Endodermal cell (in vitro differentiated cells): ENCODE measurements around the gene RAB5IF. TPM values are rescaled to one million over a fixed set of nuclear protein-coding genes. Genes with fewer than 3 reads are reported as not detected.

Experiments used
- DNase-seq: peaks from one replicate; pipeline ENCODE4 v3.0.0-alpha.2; 2017
- H3K27ac ChIP-seq: 2 replicates; pipeline ENCODE4 v1.5.1; 2013; ENCODE audit warnings: mild to moderate bottlenecking, low read depth, low read length, moderate library complexity
- H3K27me3 ChIP-seq: 2 replicates; pipeline ENCODE4 v1.6.1; 2013; ENCODE audit warnings: mild to moderate bottlenecking, low read length, moderate library complexity; ENCODE audit not compliant: insufficient read depth, control insufficient read depth, poor library complexity, severe bottlenecking
- H3K36me3 ChIP-seq: 2 replicates; pipeline ENCODE4 v1.7.0; 2013; ENCODE audit warnings: mild to moderate bottlenecking, low read length, moderate library complexity; ENCODE audit not compliant: control insufficient read depth, insufficient read depth
- H3K4me1 ChIP-seq: one replicate; pipeline ENCODE4 v1.7.0; 2013; ENCODE audit warnings: low read length; ENCODE audit not compliant: control insufficient read depth, insufficient read depth
- H3K4me3 ChIP-seq: 2 replicates; pipeline ENCODE4 v1.5.1; 2013; ENCODE audit warnings: mild to moderate bottlenecking, low read length, moderate library complexity
- H3K9ac ChIP-seq: 2 replicates; pipeline ENCODE4 v1.6.1; 2013; ENCODE audit warnings: mild to moderate bottlenecking, low read length, moderate library complexity; ENCODE audit not compliant: poor library complexity, severe bottlenecking; ENCODE audit errors: extremely low read depth
- H3K9me3 ChIP-seq: 2 replicates; pipeline ENCODE4 v1.6.1; 2013; ENCODE audit warnings: mild to moderate bottlenecking, low read length, moderate library complexity; ENCODE audit not compliant: control insufficient read depth
- H3K27ac Mint-ChIP-seq: 2 replicates; pipeline ENCODE4 v1.8.0; 2020; ENCODE audit warnings: mixed read lengths
- H3K27me3 Mint-ChIP-seq: 2 replicates; pipeline ENCODE4 v1.8.0; 2021; ENCODE audit warnings: mild to moderate bottlenecking, mixed read lengths; ENCODE audit not compliant: insufficient read depth
- H3K36me3 Mint-ChIP-seq: 2 replicates; pipeline ENCODE4 v1.8.0; 2020; ENCODE audit warnings: low read depth, mixed read lengths
- H3K4me1 Mint-ChIP-seq: 2 replicates; pipeline ENCODE4 v1.8.0; 2020; ENCODE audit warnings: mixed read lengths
- H3K4me3 Mint-ChIP-seq: 2 replicates; pipeline ENCODE4 v1.8.0; 2020; ENCODE audit warnings: mild to moderate bottlenecking, moderate library complexity, mixed read lengths
- H3K9me3 Mint-ChIP-seq: 2 replicates; pipeline ENCODE4 v1.8.0; 2020; ENCODE audit warnings: mild to moderate bottlenecking, mixed read lengths
- WGBS, 2 experiments: methylation state at CpG; one replicate each; pipeline versions ENCODE4 v1.1.5 to v1.1.7; 2013; ENCODE audit warnings: missing lambda C conversion rate in 2 of 2, mixed read lengths in 1 of 2; ENCODE audit not compliant: insufficient coverage in 1 of 2, insufficient read length in 1 of 2; 5-methylcytosine and 5-hydroxymethylcytosine counted together
- total RNA-seq, 2 donors: library from RNA; stranded (reverse); fragmentation: NEBNext Ultra II Directional in 1 of 2; extraction: Animal tissue kit (Norgen Biotek cat#: 25700) in 1 of 2; gene quantifications; 2 replicates in 1 of 2; 3 replicates in 1 of 2; pipeline ENCODE4 v1.2.1, GENCODE V29; 2021
- TF ChIP-seq, protein P1 (sequence below): fragments of 200-600 bp; sonication (generic); conservative IDR thresholded peaks from 2 replicates; pipeline ENCODE4 v1.5.0; 2021; ENCODE audit warnings: antibody characterized with exemption, mild to moderate bottlenecking

Gene RAB5IF
- total RNA-seq, 2 donors from 2014 or later = 98.9 to 99.9 TPM

DNA sequence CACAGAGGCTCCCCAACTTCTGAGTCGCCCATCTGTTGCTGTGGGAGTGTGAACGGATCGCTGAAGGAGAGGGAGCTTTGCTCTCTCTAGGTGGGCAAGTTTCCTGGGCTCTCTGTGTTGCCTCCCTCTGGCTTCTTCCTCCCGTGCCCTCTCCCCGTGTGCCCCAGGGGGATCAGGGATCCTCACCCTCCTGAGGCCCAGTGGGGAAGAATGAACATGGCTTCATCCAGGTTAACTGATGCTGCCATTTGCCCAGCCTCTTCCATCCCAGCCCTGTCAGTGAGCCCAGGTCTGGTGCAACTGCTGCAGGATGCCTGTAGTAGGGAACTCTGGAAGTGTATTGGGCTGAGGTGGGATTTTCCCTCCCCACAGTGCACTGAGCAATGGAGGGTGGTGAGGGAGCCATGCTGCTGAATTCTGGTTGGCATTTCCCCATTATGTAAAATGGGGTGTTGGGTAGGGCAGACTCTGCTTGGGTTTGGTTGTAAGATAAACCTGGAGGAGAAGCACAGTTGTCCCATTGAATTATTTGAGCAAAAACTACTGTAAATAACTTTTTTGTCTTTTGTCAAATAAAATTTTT lies 12.1 kb upstream of the RAB5IF start:
- no peak overlapping the region for H3K27ac ChIP-seq
- Mint-ChIP-seq H3K36me3 (peaks cover 56% of the 10 kb centered on the region), H3K9me3 (peaks cover 27% of the 10 kb centered on the region), H3K4me3 (no peak overlapping the region), H3K27me3 (no peaks in the 10 kb centered on the region), H3K4me1 (peaks cover 6% of the 10 kb centered on the region), H3K27ac (no peak overlapping the region)
- no peak overlapping the region for H3K9ac ChIP-seq
- peaks cover 49% of the 10 kb centered on the region for H3K36me3 ChIP-seq
- no peak overlapping the region for H3K4me3 ChIP-seq
- no peaks in the 10 kb centered on the region for H3K9me3 ChIP-seq
- TF ChIP-seq, protein P1, sequence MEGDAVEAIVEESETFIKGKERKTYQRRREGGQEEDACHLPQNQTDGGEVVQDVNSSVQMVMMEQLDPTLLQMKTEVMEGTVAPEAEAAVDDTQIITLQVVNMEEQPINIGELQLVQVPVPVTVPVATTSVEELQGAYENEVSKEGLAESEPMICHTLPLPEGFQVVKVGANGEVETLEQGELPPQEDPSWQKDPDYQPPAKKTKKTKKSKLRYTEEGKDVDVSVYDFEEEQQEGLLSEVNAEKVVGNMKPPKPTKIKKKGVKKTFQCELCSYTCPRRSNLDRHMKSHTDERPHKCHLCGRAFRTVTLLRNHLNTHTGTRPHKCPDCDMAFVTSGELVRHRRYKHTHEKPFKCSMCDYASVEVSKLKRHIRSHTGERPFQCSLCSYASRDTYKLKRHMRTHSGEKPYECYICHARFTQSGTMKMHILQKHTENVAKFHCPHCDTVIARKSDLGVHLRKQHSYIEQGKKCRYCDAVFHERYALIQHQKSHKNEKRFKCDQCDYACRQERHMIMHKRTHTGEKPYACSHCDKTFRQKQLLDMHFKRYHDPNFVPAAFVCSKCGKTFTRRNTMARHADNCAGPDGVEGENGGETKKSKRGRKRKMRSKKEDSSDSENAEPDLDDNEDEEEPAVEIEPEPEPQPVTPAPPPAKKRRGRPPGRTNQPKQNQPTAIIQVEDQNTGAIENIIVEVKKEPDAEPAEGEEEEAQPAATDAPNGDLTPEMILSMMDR = no peak
- peaks cover 13% of the 10 kb centered on the region for H3K4me1 ChIP-seq
- 90 to 97% methylated on average over 2 to 5 of the region's 5 CpGs for WGBS, 2 experiments
- no peak for DNase-seq
- H3K27me3 ChIP-seq = no peaks in the 10 kb centered on the region

DNA sequence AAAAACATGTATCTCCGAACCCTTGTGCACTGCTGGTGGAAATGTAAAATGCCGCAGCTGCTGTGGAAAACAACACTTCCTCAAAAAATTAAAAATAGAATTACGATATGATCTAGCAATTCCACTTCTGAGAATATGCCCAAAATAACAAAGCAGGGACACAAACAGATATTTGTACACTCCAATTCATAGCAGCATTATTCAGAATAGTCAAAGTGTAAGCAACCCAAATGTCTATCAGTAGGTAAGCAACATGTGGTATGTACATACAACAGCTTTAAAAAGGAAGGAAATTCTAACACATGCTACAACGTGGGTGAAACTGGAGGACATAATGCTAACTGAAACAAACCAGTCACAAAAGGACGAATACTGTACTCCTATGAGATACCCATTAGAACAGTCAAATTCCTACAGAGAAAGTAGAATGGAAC lies 5.7 kb upstream of the RAB5IF start:
- H3K9me3 ChIP-seq = no peaks in the 10 kb centered on the region
- H3K27me3 ChIP-seq = no peaks in the 10 kb centered on the region
- no peak overlapping the region for H3K4me3 Mint-ChIP-seq
- H3K27me3 Mint-ChIP-seq = no peaks in the 10 kb centered on the region
- no peak overlapping the region for H3K4me3 ChIP-seq
- peaks cover 3% of the 10 kb centered on the region for H3K4me1 ChIP-seq
- no peak for DNase-seq
- H3K27ac Mint-ChIP-seq = no peak overlapping the region
- peaks cover 3% of the 10 kb centered on the region for H3K36me3 ChIP-seq
- TF ChIP-seq, protein P1 = no peak
- no peak overlapping the region for H3K27ac ChIP-seq
- H3K4me1 Mint-ChIP-seq = peaks cover 16% of the 10 kb centered on the region
- WGBS, 2 experiments = 89 to 94% methylated on average over 4 to 5 of the region's 5 CpGs
- no peaks in the 10 kb centered on the region for H3K9me3 Mint-ChIP-seq
- no peak overlapping the region for H3K9ac ChIP-seq
- H3K36me3 Mint-ChIP-seq = peaks cover 4% of the 10 kb centered on the region

DNA sequence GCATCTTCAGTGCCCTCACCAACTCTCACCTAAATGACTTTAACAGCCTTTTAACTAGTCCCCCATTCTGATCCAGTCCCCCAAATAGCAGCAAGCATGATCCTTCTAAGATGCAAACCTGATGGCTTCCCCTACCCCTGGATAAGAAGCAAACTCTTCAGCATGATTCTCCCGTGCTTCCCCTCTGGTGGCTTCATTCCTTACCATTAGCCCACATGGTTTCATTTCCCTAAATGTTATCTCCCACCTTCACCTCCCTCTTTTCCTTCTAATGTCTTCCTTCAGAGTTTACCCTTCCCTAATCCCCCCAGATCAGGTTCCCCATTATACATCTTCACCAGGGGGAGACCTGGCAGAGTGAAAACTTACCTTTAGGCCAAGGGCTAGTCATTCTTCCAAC lies 4.0 kb upstream of the RAB5IF start:
- no peak for DNase-seq
- Mint-ChIP-seq H3K4me1 (peaks cover 22% of the 10 kb centered on the region), H3K27ac (peak overlapping the region; percentile 8), H3K27me3 (no peaks in the 10 kb centered on the region), H3K4me3 (no peak overlapping the region), H3K9me3 (no peaks in the 10 kb centered on the region), H3K36me3 (no peaks in the 10 kb centered on the region)
- Histone ChIP-seq H3K36me3 (no peaks in the 10 kb centered on the region), H3K9ac (no peak overlapping the region), H3K4me3 (no peak overlapping the region), H3K27me3 (no peaks in the 10 kb centered on the region), H3K9me3 (no peaks in the 10 kb centered on the region), H3K4me1 (peaks cover 3% of the 10 kb centered on the region), H3K27ac (no peak overlapping the region)
- 70 to 76% methylated on average over 1 of the region's 1 CpG for WGBS, 2 experiments
- TF ChIP-seq, protein P1 = no peak
